ENCODE results near the gene TPPP3. TPM values are rescaled to one million over a fixed set of nuclear protein-coding genes. Genes with fewer than 3 reads are reported as not detected.

The TPPP3 gene
- total RNA-seq, 1 donor from 2014 or later: 1.5 TPM

GRCh38 chr16:67349172-67349571 is 44.1 kb downstream of the TPPP3 start:
- Mint-ChIP-seq H3K4me3 (ENCODE audit: unreplicated experiment) (no peak overlapping the region), H3K4me1 (ENCODE audit: unreplicated experiment) (no peaks in the 10 kb centered on the region), H3K27ac (ENCODE audit: unreplicated experiment) (no peak overlapping the region), H3K9me3 (ENCODE audit: unreplicated experiment) (no peaks in the 10 kb centered on the region), H3K36me3 (ENCODE audit: unreplicated experiment) (no peaks in the 10 kb centered on the region), H3K27me3 (ENCODE audit: unreplicated experiment) (peaks cover 45% of the 10 kb centered on the region)
- DNase-seq (ENCODE audit: extremely low spot score, unreplicated experiment): no peak
- TF ChIP-seq CTCF (IDR thresholded peaks at IDR 0.05): peak; percentile 31

- Mint-ChIP-seq H3K27ac (ENCODE audit: unreplicated experiment) (no peak overlapping the region), H3K27me3 (ENCODE audit: unreplicated experiment) (peaks cover 49% of the 10 kb centered on the region), H3K4me1 (ENCODE audit: unreplicated experiment) (no peaks in the 10 kb centered on the region), H3K36me3 (ENCODE audit: unreplicated experiment) (no peaks in the 10 kb centered on the region), H3K4me3 (ENCODE audit: unreplicated experiment) (no peak overlapping the region), H3K9me3 (ENCODE audit: unreplicated experiment) (no peaks in the 10 kb centered on the region)
- TF ChIP-seq CTCF (IDR thresholded peaks at IDR 0.05): no peak
- DNase-seq (ENCODE audit: extremely low spot score, unreplicated experiment): no peak
These were observed 47.0 kb downstream of the TPPP3 start for GRCh38 chr16:67346341-67346740.

- Mint-ChIP-seq H3K36me3 (ENCODE audit: unreplicated experiment) (no peaks in the 10 kb centered on the region), H3K4me1 (ENCODE audit: unreplicated experiment) (no peaks in the 10 kb centered on the region), H3K27ac (ENCODE audit: unreplicated experiment) (no peak overlapping the region), H3K27me3 (ENCODE audit: unreplicated experiment) (peaks cover 49% of the 10 kb centered on the region), H3K4me3 (ENCODE audit: unreplicated experiment) (no peak overlapping the region), H3K9me3 (ENCODE audit: unreplicated experiment) (no peaks in the 10 kb centered on the region)
- DNase-seq (ENCODE audit: extremely low spot score, unreplicated experiment): no peak
- no peak for TF ChIP-seq CTCF (IDR thresholded peaks at IDR 0.05)
These were observed 47.9 kb downstream of the TPPP3 start for GRCh38 chr16:67345401-67345800.

- no peak for DNase-seq (ENCODE audit: extremely low spot score, unreplicated experiment)
- Mint-ChIP-seq H3K4me3 (ENCODE audit: unreplicated experiment) (no peak overlapping the region), H3K9me3 (ENCODE audit: unreplicated experiment) (no peaks in the 10 kb centered on the region), H3K4me1 (ENCODE audit: unreplicated experiment) (no peaks in the 10 kb centered on the region), H3K27ac (ENCODE audit: unreplicated experiment) (no peak overlapping the region), H3K36me3 (ENCODE audit: unreplicated experiment) (no peaks in the 10 kb centered on the region), H3K27me3 (ENCODE audit: unreplicated experiment) (peaks cover 30% of the 10 kb centered on the region)
- no peak for TF ChIP-seq CTCF (IDR thresholded peaks at IDR 0.05)
These were observed 50.7 kb downstream of the TPPP3 start for GRCh38 chr16:67342616-67343015.

- Mint-ChIP-seq H3K27ac (ENCODE audit: unreplicated experiment) (no peak overlapping the region), H3K27me3 (ENCODE audit: unreplicated experiment) (peaks cover 23% of the 10 kb centered on the region), H3K4me3 (ENCODE audit: unreplicated experiment) (no peak overlapping the region), H3K36me3 (ENCODE audit: unreplicated experiment) (no peaks in the 10 kb centered on the region), H3K9me3 (ENCODE audit: unreplicated experiment) (no peaks in the 10 kb centered on the region), H3K4me1 (ENCODE audit: unreplicated experiment) (no peaks in the 10 kb centered on the region)
- no peak for TF ChIP-seq CTCF (IDR thresholded peaks at IDR 0.05)
- DNase-seq (ENCODE audit: extremely low spot score, unreplicated experiment): no peak
These were observed 52.0 kb downstream of the TPPP3 start for GRCh38 chr16:67341250-67341649.

Other genes with a start within 250 kb of the TPPP3 start
- 44.1 and 44.9 TPM in 2 replicates for gene B3GNT9, start 242.5 kb downstream of the TPPP3 start, total RNA-seq
- 13.4 and 14.1 TPM in 2 replicates for gene TRADD, start 233.6 kb downstream of the TPPP3 start, total RNA-seq
- gene FBXL8, start 233.5 kb downstream of the TPPP3 start, total RNA-seq: 12.8 and 15.5 TPM in 2 replicates
- gene HSF4, start 228.8 kb downstream of the TPPP3 start, total RNA-seq: 19.6 and 22.3 TPM in 2 replicates
- gene NOL3, start 223.0 kb downstream of the TPPP3 start, total RNA-seq: 15.8 and 22.8 TPM in 2 replicates
- gene MATCAP1, start 209.5 kb downstream of the TPPP3 start, total RNA-seq: 26.6 and 35.7 TPM in 2 replicates
- gene EXOC3L1, start 203.4 kb downstream of the TPPP3 start, total RNA-seq: not detected in 2 replicates
- gene E2F4, start 201.3 kb downstream of the TPPP3 start, total RNA-seq: 40.0 and 43.4 TPM in 2 replicates
- gene ELMO3, start 194.4 kb downstream of the TPPP3 start, total RNA-seq: 1.7 and 2.1 TPM in 2 replicates
- gene TMEM208, start 166.4 kb downstream of the TPPP3 start, total RNA-seq: 41.0 and 44.5 TPM in 2 replicates
- 60.0 and 71.7 TPM in 2 replicates for gene FHOD1, start 146.0 kb downstream of the TPPP3 start, total RNA-seq
- 4.2 and 4.4 TPM in 2 replicates for gene SLC9A5, start 144.5 kb downstream of the TPPP3 start, total RNA-seq
- 10.1 and 11.4 TPM in 2 replicates for gene PLEKHG4, start 114.0 kb downstream of the TPPP3 start, total RNA-seq
- gene KCTD19, start 66.8 kb downstream of the TPPP3 start, total RNA-seq: 0.39 TPM in 1 of 2 replicates, not detected in the other
- not detected in 2 replicates for gene LRRC36, start 66.7 kb downstream of the TPPP3 start, total RNA-seq
- gene ZDHHC1, start 23.0 kb upstream of the TPPP3 start, total RNA-seq: 13.5 and 15.4 TPM in 2 replicates
- 0.40 and 0.68 TPM in 2 replicates for gene HSD11B2, start 37.6 kb upstream of the TPPP3 start, total RNA-seq
- 112 and 116 TPM in 2 replicates for gene ATP6V0D1, start 87.7 kb upstream of the TPPP3 start, total RNA-seq
- not detected in 2 replicates for gene AGRP, start 90.0 kb upstream of the TPPP3 start, total RNA-seq
- 75.0 and 77.0 TPM in 2 replicates for gene RIPOR1, start 135.3 kb upstream of the TPPP3 start, total RNA-seq
- gene CTCF, start 169.0 kb upstream of the TPPP3 start, total RNA-seq: 43.2 and 47.4 TPM in 2 replicates

Data from osteocyte (in vitro differentiated cells).